ENCODE data around the gene PRSS3.
"Not testable (repeated sequence)": the region's sequence is repeated elsewhere in the genome, so short reads cannot be mapped to it uniquely, and the experiment has no call there.

- not testable (repeated sequence) for TF ChIP-seq MXI1 (conservative IDR thresholded peaks at IDR 0.05; ENCODE audit: poor library complexity, severe bottlenecking); CTCF (IDR thresholded peaks at IDR 0.05; ENCODE audit: poor library complexity, severe bottlenecking); EZH2 (IDR thresholded peaks at IDR 0.05; ENCODE audit: borderline replicate concordance, insufficient read depth, low read length, poor library complexity, severe bottlenecking); POLR2AphosphoS5 (IDR thresholded peaks at IDR 0.05); TAF1 (IDR thresholded peaks at IDR 0.05; ENCODE audit: low read depth); RAD21 (conservative IDR thresholded peaks at IDR 0.05); REST (IDR thresholded peaks at IDR 0.05; ENCODE audit: borderline replicate concordance); SMC3 (conservative IDR thresholded peaks at IDR 0.05; ENCODE audit: poor library complexity); EP300 (conservative IDR thresholded peaks at IDR 0.05; ENCODE audit: poor library complexity, severe bottlenecking)
These were observed 25.0 kb upstream of the PRSS3 start for GRCh38 chr9:33770156-33770880.
